Neural progenitor cell (in vitro differentiated cells): ENCODE results near the gene CDC42EP4.

Experiments used
- CTCF ChIP-seq: fragments of 200-600 bp; sonication (generic); IDR thresholded peaks from 2 replicates; pipeline ENCODE4 v1.5.1; 2017; ENCODE audit warnings: antibody characterized with exemption, mild to moderate bottlenecking
- EZH2 ChIP-seq: fragments of 200-600 bp; sonication (generic); IDR thresholded peaks from 2 replicates; pipeline ENCODE4 v1.6.1; 2017; ENCODE audit warnings: antibody characterized with exemption, mild to moderate bottlenecking, moderate library complexity

- TF ChIP-seq CTCF (no peak), EZH2 (no peak)
These were observed 6.6 kb upstream of the CDC42EP4 start for GRCh38 chr17:73318427-73318813.
